HCT116 (cell line): ENCODE measurements around the gene TIGD4.

Experiments used
- CTCF ChIP-seq, 3 experiments: fragments of 200-600 bp in 1 of 3; sonication (generic) in 1 of 3; IDR thresholded peaks in 2 of 3; conservative IDR thresholded peaks in 1 of 3; 2 replicates each; pipeline ENCODE4 v1.5.1; 2012 to 2017; ENCODE audit warnings: low read depth in 2 of 3, low read length in 2 of 3, antibody characterized with exemption in 1 of 3, borderline replicate concordance in 1 of 3, control low read depth in 1 of 3, mild to moderate bottlenecking in 1 of 3, mixed read lengths in 1 of 3, mixed run types in 1 of 3, moderate library complexity in 1 of 3; ENCODE audit not compliant: insufficient read depth in 1 of 3
- ELF1 ChIP-seq: IDR thresholded peaks from 2 replicates; pipeline ENCODE4 v1.6.1; 2012; ENCODE audit warnings: low read depth, borderline replicate concordance
- EZH2 ChIP-seq: fragments of 200-600 bp; sonication (generic); IDR thresholded peaks from 2 replicates; pipeline ENCODE4 v1.6.1; 2017; ENCODE audit warnings: antibody characterized with exemption, mixed run types
- EZH2phosphoT487 ChIP-seq: fragments of 200-600 bp; IDR thresholded peaks from 2 replicates; pipeline ENCODE4 v1.6.1; 2018; ENCODE audit warnings: antibody characterized with exemption, borderline replicate concordance
- FOSL1 ChIP-seq: IDR thresholded peaks from 2 replicates; pipeline ENCODE4 v1.6.1; 2012; ENCODE audit warnings: low read depth
- MAX ChIP-seq: IDR thresholded peaks from 2 replicates; pipeline ENCODE4 v1.6.1; 2012
- POLR2A ChIP-seq: IDR thresholded peaks from 2 replicates; pipeline ENCODE4 v1.7.0; 2011; ENCODE audit warnings: borderline replicate concordance; ENCODE audit not compliant: insufficient read depth, insufficient read length; ENCODE audit errors: extremely low read depth
- POLR2AphosphoS5 ChIP-seq: IDR thresholded peaks from 2 replicates; pipeline ENCODE4 v1.6.1; 2011; ENCODE audit warnings: mild to moderate bottlenecking, low read depth, low read length, moderate library complexity
- SIN3A ChIP-seq: IDR thresholded peaks from 2 replicates; pipeline ENCODE4 v1.6.1; 2012; ENCODE audit warnings: low read depth
- ZFX ChIP-seq: fragments of 450-650 bp; IDR thresholded peaks from 2 replicates; pipeline ENCODE4 v1.6.1; 2017
- ZNF274 ChIP-seq: fragments of 200-500 bp; sonication (Bioruptor generic); IDR thresholded peaks from 2 replicates; pipeline ENCODE4 v1.6.1; 2014; ENCODE audit warnings: mild to moderate bottlenecking, low read depth, low read length, inconsistent platforms

- TF ChIP-seq CTCF (IDR thresholded peaks at IDR 0.05 in 2 of 3, conservative IDR thresholded peaks at IDR 0.05 in 1 of 3; ENCODE audit: borderline replicate concordance in 1 of 3, insufficient read depth in 1 of 3, low read depth in 2 of 3, low read length in 2 of 3) (no peak), ELF1 (no peak), POLR2A (no peak), MAX (no peak), SIN3A (no peak), EZH2phosphoT487 (no peak), EZH2 (no peak), POLR2AphosphoS5 (no peak), ZNF274 (no peak), ZFX (no peak), FOSL1 (no peak)
Measured at GRCh38 chr4:152734699-152735050, 44.9 kb downstream of the TIGD4 start.
